IgD-negative memory B cell (primary cell): ENCODE data around the gene KLF15. TPM values are rescaled to one million over a fixed set of nuclear protein-coding genes. Genes with fewer than 3 reads are reported as not detected.

Source experiments
- H3K27ac Mint-ChIP-seq, 3 donors: one replicate each; pipeline ENCODE4 v1.8.0; 2020 to 2022; ENCODE audit warnings: mild to moderate bottlenecking in 3 of 3, mixed read lengths in 3 of 3, moderate library complexity in 1 of 3
- H3K27me3 Mint-ChIP-seq: one replicate; pipeline ENCODE4 v1.8.0; 2021; ENCODE audit warnings: mixed read lengths
- H3K36me3 Mint-ChIP-seq: one replicate; pipeline ENCODE4 v1.8.0; 2020; ENCODE audit warnings: mild to moderate bottlenecking, mixed read lengths
- H3K4me1 Mint-ChIP-seq, 3 donors: one replicate each; pipeline ENCODE4 v1.8.0; 2020 to 2022; ENCODE audit warnings: mixed read lengths in 3 of 3, mild to moderate bottlenecking in 1 of 3
- H3K4me3 Mint-ChIP-seq, 4 donors: one replicate each; pipeline ENCODE4 v1.8.0; 2020 to 2022; ENCODE audit warnings: mild to moderate bottlenecking in 4 of 4, mixed read lengths in 4 of 4, moderate library complexity in 3 of 4
- H3K9me3 Mint-ChIP-seq, 3 donors: one replicate each; pipeline ENCODE4 v1.8.0; 2020 to 2021; ENCODE audit warnings: mixed read lengths in 3 of 3, mild to moderate bottlenecking in 1 of 3
- polyA plus RNA-seq: library from polyadenylated mRNA; unstranded; fragments of 300-500 nt; fragmentation: Illumina TruSeq; gene quantifications from one replicate; pipeline ENCODE4 v1.2.3, GENCODE V29; 2021

KLF15 gene
- polyA plus RNA-seq, 1 donor from 2014 or later = not detected

DNA sequence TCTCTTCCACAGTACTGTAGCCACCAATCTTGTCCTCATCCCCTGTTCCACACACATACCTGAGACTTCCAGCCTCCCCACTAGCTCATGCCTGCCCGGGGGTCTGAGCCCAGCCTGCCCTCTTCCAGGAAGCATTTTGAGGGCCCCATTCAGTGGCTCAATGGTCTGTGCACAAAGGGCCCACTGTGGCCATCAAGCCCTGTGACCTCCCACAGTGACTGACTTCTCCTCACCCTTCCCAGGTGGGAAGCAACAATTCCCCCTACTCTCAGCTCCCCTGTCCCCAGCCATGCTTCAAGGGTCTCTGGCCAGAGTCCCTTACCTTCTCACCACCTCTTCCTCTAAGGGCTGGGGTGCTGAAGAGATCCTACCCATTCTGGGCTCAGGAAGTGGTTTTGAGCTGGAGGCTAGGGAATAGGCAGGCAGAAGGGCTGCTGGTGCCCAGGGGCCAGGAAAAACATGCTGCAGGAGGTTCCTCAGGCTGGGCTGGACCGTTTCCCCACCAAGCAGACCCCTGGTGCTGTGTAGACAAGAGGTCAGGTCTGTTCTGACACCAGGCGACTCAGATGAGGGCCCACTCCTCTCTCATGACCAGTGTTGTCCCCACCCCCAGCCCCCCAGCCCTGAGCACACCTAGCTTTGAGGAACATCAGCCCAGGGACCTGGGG, 3.0 kb upstream of the KLF15 start:
- no peaks in the 10 kb centered on the region for H3K36me3 Mint-ChIP-seq
- no peak overlapping the region for H3K27ac Mint-ChIP-seq
- H3K27me3 Mint-ChIP-seq = peaks cover 40% of the 10 kb centered on the region
- no peak overlapping the region for H3K4me3 Mint-ChIP-seq
- H3K9me3 Mint-ChIP-seq = no peaks in the 10 kb centered on the region
- H3K4me1 Mint-ChIP-seq = peaks cover 0 to 18% (median 6%) of the 10 kb centered on the region in 3 donors

DNA sequence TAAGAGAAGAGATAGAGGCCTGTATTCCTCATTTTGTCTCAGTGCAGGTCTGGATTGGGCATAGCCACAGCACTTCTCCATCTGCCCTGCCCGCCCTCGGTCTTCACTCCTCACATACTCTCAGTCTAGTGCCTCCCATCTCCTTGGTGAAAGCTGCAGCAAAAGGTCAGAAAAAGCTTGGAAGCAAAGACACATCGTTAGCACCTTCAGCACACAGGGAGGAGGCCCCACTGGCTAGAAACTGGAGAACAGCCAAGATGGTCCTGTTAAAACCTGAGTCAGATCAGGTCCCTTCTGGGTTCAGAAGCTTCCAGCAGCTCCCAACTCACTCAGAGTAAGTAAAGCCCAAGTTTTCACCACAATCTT, 1.6 kb upstream of the KLF15 start:
- H3K4me1 Mint-ChIP-seq = peaks cover 0 to 18% (median 6%) of the 10 kb centered on the region in 3 donors
- no peaks in the 10 kb centered on the region for H3K9me3 Mint-ChIP-seq
- peaks cover 38% of the 10 kb centered on the region for H3K27me3 Mint-ChIP-seq
- H3K4me3 Mint-ChIP-seq = peak overlapping the region in 2 of 4 donors; percentile 38 to 81
- H3K27ac Mint-ChIP-seq = no peak overlapping the region
- H3K36me3 Mint-ChIP-seq = no peaks in the 10 kb centered on the region

DNA sequence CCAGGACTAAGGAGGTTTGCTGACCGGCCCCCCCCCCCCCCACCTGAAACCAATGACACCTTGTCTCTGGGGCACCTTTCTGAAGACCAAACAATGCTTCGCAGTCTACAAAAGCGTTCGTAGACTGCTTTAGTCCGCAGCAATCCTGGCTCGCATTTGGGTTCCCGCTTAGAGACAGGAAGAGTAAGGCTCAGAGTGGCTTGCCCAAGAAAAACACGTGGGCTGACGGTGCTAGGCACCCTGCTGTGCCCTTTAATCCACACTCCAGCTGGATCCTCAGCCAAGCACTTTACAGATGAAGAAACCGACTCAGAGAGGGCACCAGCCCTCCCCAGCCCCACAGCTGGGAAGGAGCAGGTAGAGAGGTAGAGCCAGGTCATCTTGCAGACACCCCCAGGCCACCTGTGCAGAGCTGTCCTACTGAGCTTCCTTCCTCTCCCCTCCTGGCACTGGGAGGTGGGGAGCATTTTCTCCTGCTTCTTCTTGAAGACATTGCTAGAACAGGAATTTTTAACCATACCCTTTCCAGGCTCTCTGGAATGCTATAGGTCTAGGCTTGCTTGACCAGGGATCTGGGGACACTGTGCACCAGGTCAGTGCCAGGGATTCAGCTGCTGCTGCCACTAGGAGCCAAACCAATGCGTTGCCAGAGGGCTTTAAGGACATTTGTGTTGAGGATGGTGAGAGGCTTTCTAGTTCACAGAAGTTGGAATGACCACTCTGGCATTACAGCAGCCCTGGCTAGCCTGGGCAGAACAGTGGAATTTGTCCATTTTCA, 1.0 kb upstream of the KLF15 start:
- Mint-ChIP-seq H3K27me3 (peaks cover 38% of the 10 kb centered on the region), H3K4me3 (peak overlapping the region; percentile 81 to 97 (median 92)), H3K4me1 (peaks cover 0 to 16% (median 5%) of the 10 kb centered on the region in 3 donors), H3K27ac (peak overlapping the region in 1 of 3 donors; percentile 74), H3K9me3 (no peaks in the 10 kb centered on the region), H3K36me3 (no peaks in the 10 kb centered on the region)

DNA sequence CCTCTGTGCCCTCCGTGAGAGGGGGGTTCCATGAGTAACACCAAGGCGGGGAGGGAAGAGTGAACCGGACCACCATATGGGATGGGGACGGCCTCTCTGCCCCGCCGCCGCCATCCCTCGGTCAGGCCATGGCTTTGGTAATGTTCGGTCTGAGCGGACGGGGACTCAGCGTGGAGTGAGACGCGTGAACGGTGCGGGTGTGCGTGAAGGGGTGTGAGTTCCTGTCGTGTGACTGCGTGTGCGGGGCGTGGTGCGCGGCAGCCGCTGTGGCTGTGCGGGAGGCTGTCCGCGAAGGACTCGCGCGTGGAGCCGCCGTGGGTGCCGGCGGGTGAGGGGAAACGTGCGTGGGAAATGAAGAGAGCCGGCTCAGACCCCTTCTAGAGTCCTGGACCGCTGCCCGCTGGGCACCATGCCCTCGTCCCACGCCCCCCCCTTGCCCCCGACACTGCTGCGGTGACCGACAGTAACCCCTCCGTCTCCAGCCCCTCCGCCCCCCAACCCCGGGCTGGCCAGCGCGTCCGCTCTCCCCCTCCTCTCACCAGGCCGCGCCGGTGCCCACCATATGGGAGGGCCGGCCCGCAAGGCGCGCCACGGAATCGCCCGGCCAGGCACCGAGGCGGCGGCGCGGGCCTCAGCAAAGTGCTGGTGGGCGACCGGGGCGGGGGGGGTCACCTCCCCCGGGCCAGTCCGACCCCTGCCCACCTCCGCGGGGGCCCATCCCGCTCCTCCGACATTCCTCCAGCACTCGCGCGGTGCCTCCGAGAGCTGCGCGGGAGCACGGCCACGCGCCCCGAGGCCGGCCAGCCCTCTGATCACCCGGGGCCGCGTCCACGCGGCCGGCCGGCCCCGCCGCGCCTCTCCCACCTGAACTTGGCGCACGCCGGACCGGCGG, 589 bp downstream of the KLF15 start:
- H3K27me3 Mint-ChIP-seq = peaks cover 36% of the 10 kb centered on the region
- H3K4me1 Mint-ChIP-seq = peaks cover 0 to 14% (median 3%) of the 10 kb centered on the region in 3 donors
- H3K9me3 Mint-ChIP-seq = no peaks in the 10 kb centered on the region
- H3K36me3 Mint-ChIP-seq = no peaks in the 10 kb centered on the region
- H3K4me3 Mint-ChIP-seq = peak overlapping the region; percentile 73 to 96 (median 90)
- no peak overlapping the region for H3K27ac Mint-ChIP-seq

DNA sequence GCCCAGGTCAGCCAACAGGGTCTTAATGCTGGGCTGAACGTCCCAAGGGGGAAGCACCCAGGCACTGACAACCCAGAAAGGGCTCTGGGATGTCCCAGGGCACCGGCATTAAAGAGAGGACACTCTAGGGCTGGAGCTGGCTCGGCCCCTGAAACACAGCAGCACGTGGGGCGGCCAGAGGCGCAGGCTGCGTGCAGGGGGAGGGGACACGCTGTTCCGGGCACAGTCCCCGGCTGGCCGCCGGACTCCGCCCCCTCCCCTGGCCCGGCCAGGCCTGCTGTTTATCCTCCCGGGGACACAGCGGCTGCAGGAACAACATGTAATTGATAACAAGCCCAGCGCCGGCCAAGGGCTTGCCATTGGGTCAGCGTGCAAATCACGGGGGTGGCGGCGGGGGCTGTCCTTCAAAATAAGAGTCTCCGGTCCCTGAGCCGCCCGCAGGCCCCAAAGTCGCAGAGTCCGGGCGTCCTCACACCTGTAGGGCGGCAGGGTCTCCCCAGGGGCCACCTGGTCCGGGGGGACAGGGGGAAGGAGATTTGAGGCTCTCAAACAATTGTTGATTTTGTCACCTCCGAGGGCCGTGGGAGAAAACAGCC, 1.3 kb downstream of the KLF15 start:
- Mint-ChIP-seq H3K27me3 (peaks cover 32% of the 10 kb centered on the region), H3K4me3 (peak overlapping the region; percentile 73 to 96 (median 90)), H3K36me3 (no peaks in the 10 kb centered on the region), H3K27ac (no peak overlapping the region), H3K4me1 (peaks cover 0 to 14% (median 3%) of the 10 kb centered on the region in 3 donors), H3K9me3 (no peaks in the 10 kb centered on the region)

DNA sequence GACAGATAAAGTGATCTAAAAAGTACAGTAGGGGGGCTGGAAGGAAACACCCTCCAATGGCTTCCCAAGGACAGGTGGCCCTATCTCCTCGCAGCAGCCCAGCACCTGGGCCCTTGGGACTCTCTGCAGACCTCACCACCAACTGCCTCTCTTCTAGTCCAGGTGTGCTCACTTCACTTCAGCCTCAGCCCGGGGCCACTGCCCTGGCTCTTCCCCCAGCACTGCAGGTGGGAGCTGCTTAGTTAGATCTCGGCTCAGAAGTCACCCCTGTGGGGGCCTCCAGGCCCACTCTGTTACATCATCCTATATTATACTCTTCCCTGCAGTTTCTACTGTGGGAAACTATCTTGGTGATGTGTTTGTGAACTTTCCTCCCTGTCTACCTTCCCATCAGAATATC, 2.0 kb downstream of the KLF15 start:
- H3K27me3 Mint-ChIP-seq = peaks cover 32% of the 10 kb centered on the region
- H3K27ac Mint-ChIP-seq = peak overlapping the region in 1 of 3 donors; percentile 59

DNA sequence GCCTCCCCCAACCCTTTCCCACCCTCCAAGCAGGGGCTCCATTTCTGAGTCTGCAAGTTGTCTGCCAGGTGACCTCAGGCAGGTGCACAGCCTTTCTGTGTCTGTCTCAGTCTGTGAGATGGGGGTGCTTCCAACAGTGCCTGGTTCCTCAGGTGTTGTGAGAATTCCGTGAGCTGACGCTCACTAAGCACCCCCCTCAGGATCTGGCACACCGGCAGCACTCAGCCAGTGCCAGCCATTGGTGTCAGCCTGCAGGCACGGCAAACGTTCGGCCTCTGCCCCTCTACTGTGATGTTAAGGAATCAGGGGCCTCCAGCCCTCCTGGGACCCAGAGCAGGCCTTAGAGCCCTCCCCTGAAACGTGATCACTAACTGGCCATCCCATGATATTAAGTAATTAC, 2.4 kb downstream of the KLF15 start:
- H3K36me3 Mint-ChIP-seq = no peaks in the 10 kb centered on the region
- H3K4me1 Mint-ChIP-seq = peaks cover 0 to 14% (median 3%) of the 10 kb centered on the region in 3 donors
- peak overlapping the region in 1 of 4 donors; percentile 73 for H3K4me3 Mint-ChIP-seq
- no peak overlapping the region for H3K27ac Mint-ChIP-seq
- no peaks in the 10 kb centered on the region for H3K9me3 Mint-ChIP-seq
- H3K27me3 Mint-ChIP-seq = peaks cover 27% of the 10 kb centered on the region

More for the DNA sequence above, 2.0 kb downstream of the KLF15 start:
- Mint-ChIP-seq H3K4me3 (peak overlapping the region; percentile 61 to 96 (median 83)), H3K9me3 (no peaks in the 10 kb centered on the region), H3K4me1 (peaks cover 0 to 14% (median 3%) of the 10 kb centered on the region in 3 donors), H3K36me3 (no peaks in the 10 kb centered on the region)

DNA sequence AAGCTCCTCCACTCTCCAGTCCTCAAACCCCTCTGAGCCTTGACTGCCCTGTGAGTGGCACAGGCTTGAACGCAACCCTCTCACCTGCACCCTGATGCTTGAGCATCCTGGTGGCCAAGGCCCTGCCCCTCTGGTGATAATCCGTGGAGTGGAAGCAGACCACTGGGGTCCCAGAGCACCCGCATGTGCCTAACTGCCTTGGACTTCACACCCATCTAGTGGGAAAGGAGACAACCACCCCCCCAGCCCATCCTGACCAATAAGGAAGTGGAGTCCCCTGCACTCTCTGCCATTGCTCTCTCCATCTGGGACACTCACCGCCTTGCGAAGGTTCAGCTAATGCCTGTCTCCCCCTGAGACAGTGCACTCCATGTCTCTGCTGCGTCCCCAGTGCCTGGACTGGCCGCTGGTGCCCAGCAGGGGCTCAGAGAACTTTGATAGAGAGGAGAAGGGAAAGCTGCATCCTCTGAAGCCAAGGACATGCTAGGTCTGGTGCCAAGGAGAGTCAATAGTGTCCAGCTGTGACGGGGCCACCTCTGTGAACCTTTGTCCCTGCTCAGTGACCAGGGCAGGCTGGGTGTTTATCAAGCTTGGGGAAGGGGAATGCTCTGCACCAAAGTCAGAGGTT, 3.4 kb downstream of the KLF15 start:
- H3K36me3 Mint-ChIP-seq = no peaks in the 10 kb centered on the region
- H3K27me3 Mint-ChIP-seq = peaks cover 23% of the 10 kb centered on the region
- no peak overlapping the region for H3K27ac Mint-ChIP-seq
- H3K4me1 Mint-ChIP-seq = peaks cover 0 to 14% (median 5%) of the 10 kb centered on the region in 3 donors
- no peaks in the 10 kb centered on the region for H3K9me3 Mint-ChIP-seq
- no peak overlapping the region for H3K4me3 Mint-ChIP-seq

DNA sequence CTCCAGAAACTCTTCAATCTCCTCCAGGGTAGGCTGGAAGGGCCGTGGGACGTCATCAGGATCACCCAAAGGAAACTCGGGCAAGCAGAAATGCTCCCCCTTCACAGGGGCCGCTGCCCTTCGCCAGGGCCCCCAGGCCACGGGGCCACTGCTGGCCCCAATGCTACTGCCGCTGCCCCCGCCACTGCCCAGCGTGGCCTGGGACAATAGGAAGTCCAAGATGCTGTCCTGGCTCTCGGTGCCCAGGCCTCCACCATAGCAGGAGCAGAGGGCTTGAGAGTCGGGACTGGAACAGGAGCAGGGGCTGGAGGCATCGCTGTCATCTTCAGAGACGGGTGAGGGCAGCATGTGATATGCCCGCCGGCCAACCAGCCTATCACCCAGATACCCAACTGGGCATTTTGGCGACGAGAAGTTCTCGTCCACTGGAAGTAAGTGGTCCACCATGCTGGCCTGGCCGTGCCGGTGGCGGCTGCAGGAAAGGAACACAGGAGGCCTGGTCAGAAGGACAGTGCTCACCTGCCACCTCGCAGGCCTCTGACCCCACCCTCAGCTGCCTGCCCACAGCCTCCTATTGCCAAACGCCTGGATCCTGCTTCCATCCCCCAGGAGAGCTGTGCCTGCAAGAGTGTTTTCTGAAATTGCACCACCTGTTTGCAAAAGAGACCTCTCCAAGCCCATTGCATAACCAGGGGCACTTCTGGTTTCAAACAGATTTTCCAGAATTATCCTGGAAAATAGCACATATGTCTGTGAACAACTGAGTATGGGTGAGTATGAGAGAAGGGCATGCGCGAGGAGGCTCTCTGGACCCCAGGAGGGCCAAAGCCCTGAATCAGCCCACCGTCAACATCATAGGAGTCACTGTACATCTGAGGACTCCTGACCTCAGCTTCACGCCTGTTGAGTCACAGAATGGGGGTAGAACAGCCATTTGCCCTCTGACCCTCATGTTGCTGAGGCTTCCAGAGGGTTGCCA, 4.4 kb downstream of the KLF15 start:
- H3K4me1 Mint-ChIP-seq = peaks cover 0 to 12% (median 5%) of the 10 kb centered on the region in 3 donors

DNA sequence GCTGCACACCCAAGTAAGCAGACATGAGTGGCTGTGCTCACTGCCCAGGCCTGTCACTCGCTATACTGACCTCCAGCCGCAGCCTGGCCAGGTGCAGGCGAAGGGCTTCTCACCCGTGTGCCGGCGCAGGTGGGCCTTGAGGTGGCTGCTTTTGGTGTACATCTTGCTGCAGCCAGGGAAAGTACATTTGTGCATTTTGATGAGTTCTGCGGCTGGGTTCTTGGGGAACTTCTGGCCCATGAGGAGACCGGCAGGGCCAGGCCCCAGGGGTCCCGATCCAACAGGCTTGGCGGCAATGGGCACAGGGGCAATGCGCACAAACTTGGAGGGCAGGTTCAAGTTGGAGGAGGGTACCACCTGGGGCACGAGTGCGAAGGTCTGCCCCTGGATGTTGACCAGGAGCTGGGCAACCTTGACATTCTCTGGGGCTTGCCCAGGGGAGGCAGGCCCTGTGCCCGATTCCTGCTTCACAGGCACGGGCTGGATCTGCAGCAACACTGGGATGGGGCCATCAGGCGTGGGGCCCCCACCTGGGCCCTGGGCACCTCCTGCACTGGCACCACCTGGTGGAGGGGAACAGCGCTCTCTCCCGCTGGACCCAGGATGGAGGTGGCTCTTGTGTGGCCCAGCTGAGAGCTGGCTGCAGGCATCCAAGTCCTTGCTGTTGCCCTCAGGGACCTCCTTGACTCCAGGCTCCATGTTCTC, 5.3 kb downstream of the KLF15 start:
- Mint-ChIP-seq H3K27me3 (peaks cover 11% of the 10 kb centered on the region), H3K36me3 (no peaks in the 10 kb centered on the region), H3K27ac (no peak overlapping the region), H3K9me3 (no peaks in the 10 kb centered on the region), H3K4me3 (no peak overlapping the region), H3K4me1 (peaks cover 0 to 9% (median 5%) of the 10 kb centered on the region in 3 donors)

More for the DNA sequence above, 4.4 kb downstream of the KLF15 start:
- Mint-ChIP-seq H3K9me3 (no peaks in the 10 kb centered on the region), H3K27me3 (peaks cover 13% of the 10 kb centered on the region), H3K27ac (no peak overlapping the region), H3K36me3 (no peaks in the 10 kb centered on the region), H3K4me3 (peak overlapping the region in 1 of 4 donors; percentile 13)

DNA sequence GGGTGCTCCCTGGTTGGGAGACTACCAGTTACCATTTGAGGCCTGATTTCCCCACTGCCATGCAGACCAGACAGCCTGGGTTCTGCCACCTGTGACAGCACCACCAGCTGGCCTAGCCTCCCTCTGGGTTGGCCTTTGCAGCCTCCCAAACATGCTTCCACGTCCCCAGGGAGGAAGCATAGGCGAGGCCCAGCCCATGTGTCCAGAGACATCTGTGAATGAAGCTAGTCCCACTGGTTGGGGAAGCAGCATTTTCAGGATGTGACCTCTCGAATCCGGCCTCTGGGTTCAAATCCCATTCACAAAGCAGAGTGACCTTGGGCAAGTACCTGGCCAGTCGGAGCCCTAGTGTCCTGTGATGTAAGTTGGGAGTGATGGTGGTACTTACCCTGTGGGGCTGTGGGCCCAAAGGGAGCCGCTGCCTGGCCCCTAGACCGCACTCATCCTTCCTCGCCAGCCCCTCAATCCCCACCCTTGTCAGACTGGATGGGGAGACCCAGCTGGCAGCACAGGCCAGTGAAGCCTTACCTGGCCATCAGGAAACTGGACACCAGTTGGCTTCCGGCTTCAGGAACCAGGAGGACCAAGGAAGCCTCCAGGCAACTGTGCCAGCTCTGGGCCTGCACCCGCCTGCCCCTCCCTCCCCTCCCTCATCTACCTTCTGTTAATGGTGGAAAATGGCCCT, 6.0 kb downstream of the KLF15 start:
- no peak overlapping the region for H3K27ac Mint-ChIP-seq
- H3K4me3 Mint-ChIP-seq = no peak overlapping the region
- H3K9me3 Mint-ChIP-seq = no peaks in the 10 kb centered on the region
- no peaks in the 10 kb centered on the region for H3K36me3 Mint-ChIP-seq
- H3K27me3 Mint-ChIP-seq = peaks cover 8% of the 10 kb centered on the region
- H3K4me1 Mint-ChIP-seq = peaks cover 0 to 7% (median 3%) of the 10 kb centered on the region in 3 donors

DNA sequence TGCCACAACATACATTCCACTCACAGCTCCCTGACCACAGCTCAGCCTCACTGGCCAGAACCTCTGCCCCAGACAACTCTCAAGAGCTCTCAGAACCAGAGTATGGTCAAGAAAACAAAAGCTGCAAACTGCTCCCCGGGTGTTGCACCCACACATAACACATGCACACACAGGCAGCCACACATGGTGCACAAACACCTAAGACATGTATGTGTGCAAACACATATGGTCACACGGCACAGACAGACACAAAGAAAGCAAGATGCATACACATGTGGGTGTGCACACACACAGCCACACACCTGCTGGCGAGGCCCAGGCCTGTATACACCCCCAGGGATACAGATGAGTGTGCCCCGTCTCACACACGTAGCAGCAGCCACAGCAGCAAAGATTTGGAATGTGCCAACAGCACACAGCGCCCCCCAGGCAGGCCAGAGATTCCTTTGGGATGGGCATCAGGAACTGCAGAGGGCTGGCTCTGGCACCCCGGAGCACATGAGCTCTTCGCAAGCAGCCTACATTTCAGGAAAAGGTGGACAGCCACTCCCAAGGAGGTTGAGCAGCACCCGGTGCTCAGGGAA, 6.6 kb downstream of the KLF15 start:
- H3K36me3 Mint-ChIP-seq = no peaks in the 10 kb centered on the region

More for the DNA sequence above, 6.6 kb downstream of the KLF15 start:
- peaks cover 7% of the 10 kb centered on the region for H3K27me3 Mint-ChIP-seq
- peaks cover 0 to 2% (median 2%) of the 10 kb centered on the region in 3 donors for H3K4me1 Mint-ChIP-seq
- peak overlapping the region in 1 of 3 donors; percentile 47 for H3K27ac Mint-ChIP-seq
- no peaks in the 10 kb centered on the region for H3K9me3 Mint-ChIP-seq
- H3K4me3 Mint-ChIP-seq = peak overlapping the region in 1 of 4 donors; percentile 4
